ENCODE results near the gene PAEP.

PAEP gene

GRCh38 chr9:135572233-135572632 is 10.7 kb downstream of the PAEP start:
- Histone ChIP-seq H3K9ac (ENCODE audit: low read length) (no peak overlapping the region), H3K4me1 (ENCODE audit: insufficient read depth, low read length) (no peaks in the 10 kb centered on the region), H3K9me3 (ENCODE audit: low read length) (no peaks in the 10 kb centered on the region), H3K36me3 (ENCODE audit: insufficient read depth, low read length) (no peaks in the 10 kb centered on the region), H3K27ac (ENCODE audit: low read depth, low read length) (no peak overlapping the region), H3K4me3 (ENCODE audit: low read depth in 1 of 2, low read length in 2 of 2) (no peak overlapping the region), H3K27me3 (ENCODE audit: control insufficient read depth in 1 of 2, insufficient read depth in 2 of 2, low read length in 2 of 2) (no peaks in the 10 kb centered on the region)

DNA sequence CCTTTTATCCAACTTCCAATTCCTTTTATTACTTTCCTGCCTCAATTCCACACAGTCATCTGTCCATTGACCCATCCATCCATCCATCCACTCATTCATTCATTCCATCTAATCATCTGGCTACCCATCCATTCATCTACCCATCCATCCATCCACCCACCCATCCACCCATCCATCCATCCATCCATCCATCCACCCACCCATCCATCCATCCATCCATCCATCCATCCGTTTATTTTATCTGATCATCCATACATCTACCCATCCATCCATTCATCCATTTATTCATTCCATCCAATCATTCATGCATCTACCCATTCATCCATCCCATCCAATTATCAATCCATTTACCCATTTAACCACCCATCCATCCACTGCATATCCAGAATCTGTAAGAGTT is 11.6 kb downstream of the PAEP start:
- Histone ChIP-seq H3K4me1 (ENCODE audit: insufficient read depth, low read length) (no peaks in the 10 kb centered on the region), H3K27me3 (ENCODE audit: control insufficient read depth in 1 of 2, insufficient read depth in 2 of 2, low read length in 2 of 2) (no peaks in the 10 kb centered on the region), H3K9ac (ENCODE audit: low read length) (no peak overlapping the region), H3K27ac (ENCODE audit: low read depth, low read length) (no peak overlapping the region), H3K4me3 (ENCODE audit: low read depth in 1 of 2, low read length in 2 of 2) (no peak overlapping the region), H3K9me3 (ENCODE audit: low read length) (no peaks in the 10 kb centered on the region), H3K36me3 (ENCODE audit: insufficient read depth, low read length) (no peaks in the 10 kb centered on the region)

- Histone ChIP-seq H3K9ac (ENCODE audit: low read length) (no peak overlapping the region), H3K9me3 (ENCODE audit: low read length) (no peaks in the 10 kb centered on the region), H3K27ac (ENCODE audit: low read depth, low read length) (no peak overlapping the region), H3K4me3 (ENCODE audit: low read depth in 1 of 2, low read length in 2 of 2) (no peak overlapping the region), H3K36me3 (ENCODE audit: insufficient read depth, low read length) (no peaks in the 10 kb centered on the region), H3K4me1 (ENCODE audit: insufficient read depth, low read length) (no peaks in the 10 kb centered on the region), H3K27me3 (ENCODE audit: control insufficient read depth in 1 of 2, insufficient read depth in 2 of 2, low read length in 2 of 2) (no peaks in the 10 kb centered on the region)
Observed at GRCh38 chr9:135574331-135574730, 12.8 kb downstream of the PAEP start.

DNA sequence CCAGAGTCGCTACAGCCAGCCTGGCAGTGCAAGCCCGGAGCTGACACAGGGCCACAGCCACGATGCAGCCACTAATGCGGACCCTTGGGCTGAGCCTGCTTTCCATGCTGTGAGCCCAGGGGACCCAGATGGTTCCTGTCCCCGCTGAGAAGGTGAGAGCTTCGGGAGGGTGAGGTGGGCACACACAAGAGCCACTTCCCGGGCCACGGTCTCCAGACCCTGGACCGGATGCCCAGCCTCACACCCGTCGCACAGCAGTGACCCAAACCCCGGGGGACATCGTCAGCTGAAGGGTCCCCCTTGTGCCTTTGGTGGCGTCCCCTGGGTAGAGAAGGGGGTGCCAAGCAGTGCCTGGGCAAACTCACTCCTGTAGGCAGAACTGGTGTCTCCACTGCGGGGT is 13.4 kb downstream of the PAEP start:
- H3K27ac ChIP-seq (ENCODE audit: low read depth, low read length): no peak overlapping the region
- H3K9me3 ChIP-seq (ENCODE audit: low read length): no peaks in the 10 kb centered on the region
- no peaks in the 10 kb centered on the region for H3K36me3 ChIP-seq (ENCODE audit: insufficient read depth, low read length)
- H3K9ac ChIP-seq (ENCODE audit: low read length): no peak overlapping the region
- H3K27me3 ChIP-seq (ENCODE audit: control insufficient read depth in 1 of 2, insufficient read depth in 2 of 2, low read length in 2 of 2): no peaks in the 10 kb centered on the region
- H3K4me1 ChIP-seq (ENCODE audit: insufficient read depth, low read length): no peaks in the 10 kb centered on the region
- H3K4me3 ChIP-seq (ENCODE audit: low read depth in 1 of 2, low read length in 2 of 2): no peak overlapping the region

DNA sequence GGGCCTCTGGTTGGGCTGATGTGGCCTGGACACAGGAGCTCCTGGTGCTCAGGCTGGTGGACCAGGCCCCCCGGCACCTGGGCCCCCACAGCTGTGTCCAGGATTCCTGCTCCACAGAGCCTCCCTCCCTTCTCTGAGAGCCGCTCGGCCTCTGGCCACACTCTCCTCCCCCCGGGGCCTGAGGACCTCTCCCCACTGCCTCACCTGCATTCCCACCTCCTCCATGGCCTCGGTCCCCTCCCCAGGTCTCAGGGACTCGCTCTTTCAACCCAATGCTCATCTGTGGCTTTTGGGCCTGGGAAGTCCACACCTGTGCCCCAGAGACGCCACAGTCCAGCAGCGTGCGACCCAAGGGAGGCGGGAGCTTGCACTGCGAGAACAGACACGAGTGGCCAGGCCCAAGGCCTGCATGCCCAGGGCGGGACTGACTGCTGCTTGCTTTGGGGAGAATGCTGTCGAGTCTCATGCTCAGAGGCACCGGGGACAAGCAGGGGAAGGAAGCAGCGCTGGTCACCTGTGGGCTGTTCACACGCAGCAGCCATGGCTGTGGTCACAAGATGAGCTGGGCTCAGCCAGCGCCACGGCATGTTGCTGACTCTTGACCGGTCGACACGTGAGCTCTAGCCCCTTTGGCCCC is 14.6 kb downstream of the PAEP start:
- H3K9me3 ChIP-seq (ENCODE audit: low read length): no peaks in the 10 kb centered on the region
- no peak overlapping the region for H3K9ac ChIP-seq (ENCODE audit: low read length)
- no peaks in the 10 kb centered on the region for H3K4me1 ChIP-seq (ENCODE audit: insufficient read depth, low read length)
- no peak overlapping the region for H3K4me3 ChIP-seq (ENCODE audit: low read depth in 1 of 2, low read length in 2 of 2)
- H3K27ac ChIP-seq (ENCODE audit: low read depth, low read length): no peak overlapping the region
- H3K27me3 ChIP-seq (ENCODE audit: control insufficient read depth in 1 of 2, insufficient read depth in 2 of 2, low read length in 2 of 2): no peaks in the 10 kb centered on the region
- no peaks in the 10 kb centered on the region for H3K36me3 ChIP-seq (ENCODE audit: insufficient read depth, low read length)

- no peaks in the 10 kb centered on the region for H3K4me1 ChIP-seq (ENCODE audit: insufficient read depth, low read length)
- no peak overlapping the region for H3K9ac ChIP-seq (ENCODE audit: low read length)
- H3K9me3 ChIP-seq (ENCODE audit: low read length): no peaks in the 10 kb centered on the region
- H3K36me3 ChIP-seq (ENCODE audit: insufficient read depth, low read length): no peaks in the 10 kb centered on the region
- H3K27me3 ChIP-seq (ENCODE audit: control insufficient read depth in 1 of 2, insufficient read depth in 2 of 2, low read length in 2 of 2): no peaks in the 10 kb centered on the region
- no peak overlapping the region for H3K27ac ChIP-seq (ENCODE audit: low read depth, low read length)
- H3K4me3 ChIP-seq (ENCODE audit: low read depth in 1 of 2, low read length in 2 of 2): no peak overlapping the region
Observed at GRCh38 chr9:135577256-135577655, 15.7 kb downstream of the PAEP start.

- H3K27ac ChIP-seq (ENCODE audit: low read depth, low read length): no peak overlapping the region
- no peaks in the 10 kb centered on the region for H3K27me3 ChIP-seq (ENCODE audit: control insufficient read depth in 1 of 2, insufficient read depth in 2 of 2, low read length in 2 of 2)
- no peak overlapping the region for H3K4me3 ChIP-seq (ENCODE audit: low read depth in 1 of 2, low read length in 2 of 2)
- H3K36me3 ChIP-seq (ENCODE audit: insufficient read depth, low read length): no peaks in the 10 kb centered on the region
- no peaks in the 10 kb centered on the region for H3K9me3 ChIP-seq (ENCODE audit: low read length)
- no peaks in the 10 kb centered on the region for H3K4me1 ChIP-seq (ENCODE audit: insufficient read depth, low read length)
- no peak overlapping the region for H3K9ac ChIP-seq (ENCODE audit: low read length)
Observed at GRCh38 chr9:135579356-135579755, 17.8 kb downstream of the PAEP start.

- Histone ChIP-seq H3K27me3 (ENCODE audit: control insufficient read depth in 1 of 2, insufficient read depth in 2 of 2, low read length in 2 of 2) (no peaks in the 10 kb centered on the region), H3K4me3 (ENCODE audit: low read depth in 1 of 2, low read length in 2 of 2) (no peak overlapping the region), H3K9me3 (ENCODE audit: low read length) (no peaks in the 10 kb centered on the region)
Observed at GRCh38 chr9:135579889-135580660, 18.5 kb downstream of the PAEP start.

DNA sequence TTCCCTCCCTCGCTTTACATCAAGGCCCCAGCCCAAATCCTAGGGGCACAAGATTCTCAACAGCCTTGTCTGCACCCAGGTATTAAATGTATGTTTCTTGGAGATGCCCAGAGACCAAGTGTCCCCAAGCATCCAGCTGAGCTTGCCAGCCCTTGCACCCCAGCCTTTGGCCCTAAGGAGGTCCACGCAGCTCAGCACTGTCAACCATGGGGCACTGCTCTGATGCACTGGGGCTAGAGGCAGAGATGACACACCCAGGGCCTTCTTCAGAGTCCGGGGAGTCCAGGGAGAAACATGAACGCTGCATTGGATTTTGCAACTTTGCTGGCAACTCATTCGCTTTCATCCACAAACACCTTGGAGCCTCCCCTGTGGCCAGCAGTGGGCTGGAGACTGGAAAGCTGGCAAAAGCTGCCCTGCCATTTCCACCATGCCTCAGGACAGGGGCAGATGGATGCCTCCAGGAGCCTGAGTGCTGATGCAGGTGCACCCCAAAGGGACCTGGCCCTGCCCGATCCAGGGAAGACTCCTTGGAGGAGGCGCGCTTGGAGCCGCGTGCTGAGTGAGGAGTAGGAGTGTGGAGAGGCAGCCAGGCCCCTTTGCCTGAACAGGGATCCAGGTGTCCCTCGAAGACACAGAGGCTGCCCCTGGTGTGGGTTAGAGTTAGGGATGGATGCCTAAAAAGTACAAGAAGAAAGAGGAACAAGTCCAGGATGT is 19.3 kb downstream of the PAEP start:
- no peak overlapping the region for H3K4me3 ChIP-seq (ENCODE audit: low read depth in 1 of 2, low read length in 2 of 2)
- H3K9me3 ChIP-seq (ENCODE audit: low read length): no peaks in the 10 kb centered on the region
- no peaks in the 10 kb centered on the region for H3K27me3 ChIP-seq (ENCODE audit: control insufficient read depth in 1 of 2, insufficient read depth in 2 of 2, low read length in 2 of 2)
- no peak overlapping the region for H3K27ac ChIP-seq (ENCODE audit: low read depth, low read length)
- no peaks in the 10 kb centered on the region for H3K36me3 ChIP-seq (ENCODE audit: insufficient read depth, low read length)
- no peaks in the 10 kb centered on the region for H3K4me1 ChIP-seq (ENCODE audit: insufficient read depth, low read length)
- no peak overlapping the region for H3K9ac ChIP-seq (ENCODE audit: low read length)

More at GRCh38 chr9:135579889-135580660, 18.5 kb downstream of the PAEP start:
- Histone ChIP-seq H3K4me1 (ENCODE audit: insufficient read depth, low read length) (no peaks in the 10 kb centered on the region), H3K27ac (ENCODE audit: low read depth, low read length) (no peak overlapping the region), H3K9ac (ENCODE audit: low read length) (no peak overlapping the region), H3K36me3 (ENCODE audit: insufficient read depth, low read length) (no peaks in the 10 kb centered on the region)

GRCh38 chr9:135581636-135582426 is 20.3 kb downstream of the PAEP start:
- Histone ChIP-seq H3K9ac (ENCODE audit: low read length) (no peak overlapping the region), H3K36me3 (ENCODE audit: insufficient read depth, low read length) (no peaks in the 10 kb centered on the region), H3K9me3 (ENCODE audit: low read length) (no peaks in the 10 kb centered on the region), H3K27me3 (ENCODE audit: control insufficient read depth in 1 of 2, insufficient read depth in 2 of 2, low read length in 2 of 2) (no peaks in the 10 kb centered on the region), H3K27ac (ENCODE audit: low read depth, low read length) (no peak overlapping the region), H3K4me1 (ENCODE audit: insufficient read depth, low read length) (no peaks in the 10 kb centered on the region), H3K4me3 (ENCODE audit: low read depth in 1 of 2, low read length in 2 of 2) (no peak overlapping the region)

- no peaks in the 10 kb centered on the region for H3K27me3 ChIP-seq (ENCODE audit: control insufficient read depth in 1 of 2, insufficient read depth in 2 of 2, low read length in 2 of 2)
- no peaks in the 10 kb centered on the region for H3K36me3 ChIP-seq (ENCODE audit: insufficient read depth, low read length)
- no peak overlapping the region for H3K27ac ChIP-seq (ENCODE audit: low read depth, low read length)
- no peaks in the 10 kb centered on the region for H3K9me3 ChIP-seq (ENCODE audit: low read length)
- H3K9ac ChIP-seq (ENCODE audit: low read length): no peak overlapping the region
- no peaks in the 10 kb centered on the region for H3K4me1 ChIP-seq (ENCODE audit: insufficient read depth, low read length)
- H3K4me3 ChIP-seq (ENCODE audit: low read depth in 1 of 2, low read length in 2 of 2): no peak overlapping the region
Observed at GRCh38 chr9:135582541-135582940, 21.0 kb downstream of the PAEP start.
